Liver (tissue), 3 donors: ENCODE data around the gene MS4A6A.

Experiments used
- ATF3 ChIP-seq: IDR thresholded peaks from 2 replicates; pipeline ENCODE4 v1.6.1; 2016; ENCODE audit warnings: antibody characterized with exemption
- FOXA2 ChIP-seq: IDR thresholded peaks from 2 replicates; pipeline ENCODE4 v1.6.1; 2016; ENCODE audit warnings: antibody characterized with exemption
- GABPA ChIP-seq, 2 donors: IDR thresholded peaks in 1 of 2; conservative IDR thresholded peaks in 1 of 2; 2 replicates each; pipeline ENCODE4 v1.6.1; 2016; ENCODE audit warnings: antibody characterized with exemption in 2 of 2, mild to moderate bottlenecking in 1 of 2, moderate library complexity in 1 of 2
- HNF4G ChIP-seq: IDR thresholded peaks from 2 replicates; pipeline ENCODE4 v1.6.1; 2016; ENCODE audit warnings: antibody characterized with exemption
- JUND ChIP-seq, 2 donors: IDR thresholded peaks; 2 replicates each; pipeline ENCODE4 v1.6.1; 2016; ENCODE audit warnings: antibody characterized with exemption in 2 of 2
- MAX ChIP-seq: IDR thresholded peaks from 2 replicates; pipeline ENCODE4 v1.6.1; 2016; ENCODE audit warnings: antibody characterized with exemption
- RAD21 ChIP-seq, 2 donors: IDR thresholded peaks; 2 replicates each; pipeline ENCODE4 v1.6.1; 2016; ENCODE audit warnings: antibody characterized with exemption in 2 of 2, mild to moderate bottlenecking in 2 of 2
- SP1 ChIP-seq: IDR thresholded peaks from 2 replicates; pipeline ENCODE4 v1.6.1; 2018; ENCODE audit warnings: antibody characterized with exemption, mild to moderate bottlenecking
- TAF1 ChIP-seq: conservative IDR thresholded peaks from 2 replicates; pipeline ENCODE4 v1.6.1; 2016; ENCODE audit warnings: antibody characterized with exemption, mild to moderate bottlenecking
- YY1 ChIP-seq: IDR thresholded peaks from 2 replicates; pipeline ENCODE4 v1.6.1; 2016; ENCODE audit warnings: antibody characterized with exemption, mild to moderate bottlenecking
- TF ChIP-seq, protein P1 (sequence below): IDR thresholded peaks from 2 replicates; pipeline ENCODE4 v1.6.1; 2016; ENCODE audit warnings: antibody characterized with exemption
- TF ChIP-seq, protein P2 (sequence below): fragments of 150-350 bp; IDR thresholded peaks from 2 replicates; pipeline ENCODE4 v1.5.1; 2017; ENCODE audit warnings: improper control_type of control experiment, low read depth, low read length; ENCODE audit not compliant: missing input control
- TF ChIP-seq, protein P3 (sequence below): IDR thresholded peaks from 2 replicates; pipeline ENCODE4 v1.6.1; 2016; ENCODE audit warnings: antibody characterized with exemption, mild to moderate bottlenecking
- donor health status: healthy.
- donor health status: healthy.

DNA sequence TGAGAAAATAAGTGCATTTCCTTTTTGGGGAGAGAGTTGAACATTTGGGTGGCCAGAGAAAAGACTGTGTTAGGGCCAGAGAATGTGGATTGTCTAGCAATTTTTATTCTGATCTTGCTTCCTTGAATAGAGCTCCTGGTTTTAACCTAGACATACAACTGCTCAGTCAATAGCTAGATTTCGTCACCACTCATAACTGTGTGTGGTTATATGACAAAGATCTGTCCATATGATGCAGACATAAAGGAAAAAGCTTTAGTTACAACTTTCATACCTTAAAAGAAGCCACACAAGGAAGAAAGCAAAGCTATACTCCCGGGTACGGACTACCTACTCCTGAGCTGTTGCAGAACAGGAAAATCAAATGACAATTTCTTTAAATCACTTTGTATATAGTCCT, 37.2 kb downstream of the MS4A6A start:
- TF ChIP-seq, protein P1, sequence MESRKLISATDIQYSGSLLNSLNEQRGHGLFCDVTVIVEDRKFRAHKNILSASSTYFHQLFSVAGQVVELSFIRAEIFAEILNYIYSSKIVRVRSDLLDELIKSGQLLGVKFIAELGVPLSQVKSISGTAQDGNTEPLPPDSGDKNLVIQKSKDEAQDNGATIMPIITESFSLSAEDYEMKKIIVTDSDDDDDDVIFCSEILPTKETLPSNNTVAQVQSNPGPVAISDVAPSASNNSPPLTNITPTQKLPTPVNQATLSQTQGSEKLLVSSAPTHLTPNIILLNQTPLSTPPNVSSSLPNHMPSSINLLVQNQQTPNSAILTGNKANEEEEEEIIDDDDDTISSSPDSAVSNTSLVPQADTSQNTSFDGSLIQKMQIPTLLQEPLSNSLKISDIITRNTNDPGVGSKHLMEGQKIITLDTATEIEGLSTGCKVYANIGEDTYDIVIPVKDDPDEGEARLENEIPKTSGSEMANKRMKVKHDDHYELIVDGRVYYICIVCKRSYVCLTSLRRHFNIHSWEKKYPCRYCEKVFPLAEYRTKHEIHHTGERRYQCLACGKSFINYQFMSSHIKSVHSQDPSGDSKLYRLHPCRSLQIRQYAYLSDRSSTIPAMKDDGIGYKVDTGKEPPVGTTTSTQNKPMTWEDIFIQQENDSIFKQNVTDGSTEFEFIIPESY: no peak
- TF ChIP-seq, protein P2, sequence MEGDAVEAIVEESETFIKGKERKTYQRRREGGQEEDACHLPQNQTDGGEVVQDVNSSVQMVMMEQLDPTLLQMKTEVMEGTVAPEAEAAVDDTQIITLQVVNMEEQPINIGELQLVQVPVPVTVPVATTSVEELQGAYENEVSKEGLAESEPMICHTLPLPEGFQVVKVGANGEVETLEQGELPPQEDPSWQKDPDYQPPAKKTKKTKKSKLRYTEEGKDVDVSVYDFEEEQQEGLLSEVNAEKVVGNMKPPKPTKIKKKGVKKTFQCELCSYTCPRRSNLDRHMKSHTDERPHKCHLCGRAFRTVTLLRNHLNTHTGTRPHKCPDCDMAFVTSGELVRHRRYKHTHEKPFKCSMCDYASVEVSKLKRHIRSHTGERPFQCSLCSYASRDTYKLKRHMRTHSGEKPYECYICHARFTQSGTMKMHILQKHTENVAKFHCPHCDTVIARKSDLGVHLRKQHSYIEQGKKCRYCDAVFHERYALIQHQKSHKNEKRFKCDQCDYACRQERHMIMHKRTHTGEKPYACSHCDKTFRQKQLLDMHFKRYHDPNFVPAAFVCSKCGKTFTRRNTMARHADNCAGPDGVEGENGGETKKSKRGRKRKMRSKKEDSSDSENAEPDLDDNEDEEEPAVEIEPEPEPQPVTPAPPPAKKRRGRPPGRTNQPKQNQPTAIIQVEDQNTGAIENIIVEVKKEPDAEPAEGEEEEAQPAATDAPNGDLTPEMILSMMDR: no peak
- TF ChIP-seq SP1 (no peak), RAD21 (IDR thresholded peaks at IDR 0.05) (no peak), JUND (IDR thresholded peaks at IDR 0.05) (no peak), TAF1 (no peak), ATF3 (no peak), MAX (no peak), YY1 (no peak), GABPA (IDR thresholded peaks at IDR 0.05 in 1 of 2, conservative IDR thresholded peaks at IDR 0.05 in 1 of 2) (no peak), HNF4G (no peak), FOXA2 (no peak)
- TF ChIP-seq, protein P3, sequence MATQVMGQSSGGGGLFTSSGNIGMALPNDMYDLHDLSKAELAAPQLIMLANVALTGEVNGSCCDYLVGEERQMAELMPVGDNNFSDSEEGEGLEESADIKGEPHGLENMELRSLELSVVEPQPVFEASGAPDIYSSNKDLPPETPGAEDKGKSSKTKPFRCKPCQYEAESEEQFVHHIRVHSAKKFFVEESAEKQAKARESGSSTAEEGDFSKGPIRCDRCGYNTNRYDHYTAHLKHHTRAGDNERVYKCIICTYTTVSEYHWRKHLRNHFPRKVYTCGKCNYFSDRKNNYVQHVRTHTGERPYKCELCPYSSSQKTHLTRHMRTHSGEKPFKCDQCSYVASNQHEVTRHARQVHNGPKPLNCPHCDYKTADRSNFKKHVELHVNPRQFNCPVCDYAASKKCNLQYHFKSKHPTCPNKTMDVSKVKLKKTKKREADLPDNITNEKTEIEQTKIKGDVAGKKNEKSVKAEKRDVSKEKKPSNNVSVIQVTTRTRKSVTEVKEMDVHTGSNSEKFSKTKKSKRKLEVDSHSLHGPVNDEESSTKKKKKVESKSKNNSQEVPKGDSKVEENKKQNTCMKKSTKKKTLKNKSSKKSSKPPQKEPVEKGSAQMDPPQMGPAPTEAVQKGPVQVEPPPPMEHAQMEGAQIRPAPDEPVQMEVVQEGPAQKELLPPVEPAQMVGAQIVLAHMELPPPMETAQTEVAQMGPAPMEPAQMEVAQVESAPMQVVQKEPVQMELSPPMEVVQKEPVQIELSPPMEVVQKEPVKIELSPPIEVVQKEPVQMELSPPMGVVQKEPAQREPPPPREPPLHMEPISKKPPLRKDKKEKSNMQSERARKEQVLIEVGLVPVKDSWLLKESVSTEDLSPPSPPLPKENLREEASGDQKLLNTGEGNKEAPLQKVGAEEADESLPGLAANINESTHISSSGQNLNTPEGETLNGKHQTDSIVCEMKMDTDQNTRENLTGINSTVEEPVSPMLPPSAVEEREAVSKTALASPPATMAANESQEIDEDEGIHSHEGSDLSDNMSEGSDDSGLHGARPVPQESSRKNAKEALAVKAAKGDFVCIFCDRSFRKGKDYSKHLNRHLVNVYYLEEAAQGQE: no peak
